GM12891 (cell line): ENCODE data around the gene TMEM8B.

ENCODE experiments used
- POLR2A ChIP-seq: IDR thresholded peaks from 2 replicates; pipeline ENCODE4 v1.6.1; 2011; ENCODE audit warnings: low read depth, low read length, control low read depth
- POLR2AphosphoS5 ChIP-seq: IDR thresholded peaks from 2 replicates; pipeline ENCODE4 v1.6.1; 2011; ENCODE audit warnings: low read depth, low read length, control low read depth
- SPI1 ChIP-seq: IDR thresholded peaks from 2 replicates; pipeline ENCODE4 v1.6.1; 2011; ENCODE audit warnings: low read depth, low read length, control low read depth

DNA sequence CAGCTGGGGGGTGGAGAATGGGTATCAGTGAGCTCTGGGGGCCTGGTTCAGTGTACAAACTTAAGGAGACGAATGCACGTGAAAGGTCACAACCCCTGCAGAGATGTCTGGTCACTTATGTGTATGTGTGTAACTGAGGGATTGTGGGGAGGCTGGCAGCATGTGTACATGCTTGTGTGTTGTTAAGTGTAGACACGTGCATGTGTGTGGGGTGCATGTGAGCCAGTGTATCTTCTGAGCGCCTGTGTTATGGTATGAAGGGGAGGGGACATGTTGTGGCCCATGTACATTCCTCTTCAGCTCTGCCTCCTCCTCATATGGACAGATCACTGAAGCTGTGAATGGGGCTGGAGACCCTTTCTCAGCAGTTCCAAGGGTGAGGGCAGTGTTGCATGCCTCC is 2.0 kb downstream of the TMEM8B start:
- no peak for TF ChIP-seq POLR2A
- no peak for TF ChIP-seq SPI1
- no peak for TF ChIP-seq POLR2AphosphoS5
